Prostate gland (tissue), 2 donors: ENCODE measurements around the gene IGLL1. TPM values are rescaled to one million over a fixed set of nuclear protein-coding genes. Genes with fewer than 3 reads are reported as not detected.
"Not testable (repeated sequence)": the region's sequence is repeated elsewhere in the genome, so short reads cannot be mapped to it uniquely, and the experiment has no call there.

Source experiments
- DNase-seq: peaks from one replicate; pipeline ENCODE4 v3.0.0-alpha.2; 2019; ENCODE audit warnings: low spot score
- H3K27ac ChIP-seq, 2 donors: fragments of 200-600 bp; sonication (generic); 2 replicates each; pipeline ENCODE4 v1.5.1; 2017 to 2019
- H3K27me3 ChIP-seq: fragments of 200-600 bp; sonication (generic); replicated peaks from 2 replicates; pipeline ENCODE4 v1.5.1; 2019; ENCODE audit not compliant: insufficient read depth
- H3K36me3 ChIP-seq, 2 donors: fragments of 200-600 bp; sonication (generic); 1 replicate in 1 of 2; 2 replicates in 1 of 2; pipeline versions ENCODE4 v1.5.1 to v1.8.1; 2017 to 2019
- H3K4me1 ChIP-seq: fragments of 200-600 bp; sonication (generic); replicated peaks from 2 replicates; pipeline ENCODE4 v1.5.1; 2019
- H3K4me3 ChIP-seq, 2 donors: fragments of 200-600 bp; sonication (generic); 2 replicates each; pipeline ENCODE4 v1.5.1; 2017 to 2019
- H3K9me3 ChIP-seq: fragments of 200-600 bp; sonication (generic); 2 replicates; pipeline ENCODE4 v1.5.1; 2017
- POLR2A ChIP-seq: fragments of 450-650 bp; IDR thresholded peaks from one replicate; pipeline ENCODE4 v1.6.1; 2016; ENCODE audit warnings: antibody characterized with exemption, mild to moderate bottlenecking
- POLR2AphosphoS5 ChIP-seq: sonication (generic); formaldehyde crosslinking; IDR thresholded peaks from one replicate; pipeline ENCODE4 v1.6.1; 2017; ENCODE audit warnings: antibody characterized with exemption
- WGBS: methylation state at CpG from one replicate; pipeline ENCODE4 v1.1.5; 2018; 5-methylcytosine and 5-hydroxymethylcytosine counted together
- intact Hi-C: fragments of 100-400 bp; cut with DNase I; formaldehyde crosslinking; loops from one replicate; pipeline ENCODE4 v1.14.2; 2022
- total RNA-seq, 2 donors: library from RNA; depleted of rRNA; stranded (reverse); fragments of >200 nt; gene quantifications; one replicate each; pipeline ENCODE4 v1.1.0, GENCODE V29; 2016
- TF ChIP-seq, protein P1 (sequence below), 4 experiments: fragments of 200-600 bp in 2 of 4; fragments of 450-650 bp in 2 of 4; sonication (generic) in 2 of 4; IDR thresholded peaks; 1 replicate in 3 of 4; 2 replicates in 1 of 4; pipeline ENCODE4 v1.5.1; 2016 to 2019; ENCODE audit warnings: antibody characterized with exemption in 4 of 4, mild to moderate bottlenecking in 2 of 4, moderate library complexity in 2 of 4

IGLL1 gene
- total RNA-seq, 2 donors from 2014 or later = 0.85 TPM; not detected in 1

DNA sequence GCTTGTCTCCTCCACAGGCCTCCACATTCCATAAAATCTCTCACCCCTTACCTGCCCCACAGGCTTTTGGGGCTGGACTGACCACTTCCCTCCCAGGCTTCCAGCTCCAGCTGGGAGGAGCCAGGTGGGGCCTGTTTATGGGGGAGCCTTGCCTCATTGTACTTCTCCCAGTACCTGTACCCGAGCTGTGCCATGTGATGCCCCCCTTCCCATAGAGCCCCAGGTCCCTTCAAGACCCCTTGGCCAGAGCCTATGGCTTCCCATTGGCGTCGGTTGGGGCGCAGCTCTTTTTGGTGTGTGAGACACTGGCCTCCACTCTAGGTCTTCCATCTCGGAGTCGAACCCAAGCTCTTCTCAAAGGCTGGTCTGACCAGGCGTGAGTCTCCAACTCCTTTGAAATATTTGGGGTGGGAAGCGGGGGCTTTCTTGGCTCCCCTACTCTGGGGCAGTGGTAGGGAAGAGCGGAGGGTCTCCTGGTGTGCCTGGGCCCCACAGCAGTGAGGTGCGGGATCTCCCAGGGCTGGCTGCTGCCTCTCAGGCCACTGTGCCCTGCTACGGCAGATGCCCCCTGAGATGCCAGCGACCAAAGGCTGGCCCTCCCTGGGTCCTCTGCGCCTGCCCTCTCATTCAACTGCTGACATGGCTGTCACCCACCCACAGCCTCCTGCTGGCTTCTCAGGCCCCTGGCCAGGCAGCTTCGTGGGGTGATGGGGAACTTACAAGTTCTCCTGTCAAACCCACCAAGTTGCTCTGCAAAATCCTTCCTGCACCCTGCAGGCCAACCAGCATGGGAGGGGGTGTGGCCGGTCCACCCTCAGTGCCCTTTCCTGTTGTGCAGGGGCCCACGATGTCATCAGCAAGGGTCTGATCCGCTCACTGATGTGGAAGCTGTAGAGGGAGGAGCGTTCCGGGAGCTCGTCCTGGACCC lies 26.4 kb upstream of the IGLL1 start:
- Histone ChIP-seq H3K27ac (no peak overlapping the region), H3K9me3 (no peaks in the 10 kb centered on the region), H3K27me3 (no peaks in the 10 kb centered on the region), H3K4me3 (no peak overlapping the region), H3K4me1 (no peaks in the 10 kb centered on the region), H3K36me3 (no peaks in the 10 kb centered on the region)
- TF ChIP-seq POLR2A = no peak
- no peak for TF ChIP-seq POLR2AphosphoS5
- TF ChIP-seq, protein P1, sequence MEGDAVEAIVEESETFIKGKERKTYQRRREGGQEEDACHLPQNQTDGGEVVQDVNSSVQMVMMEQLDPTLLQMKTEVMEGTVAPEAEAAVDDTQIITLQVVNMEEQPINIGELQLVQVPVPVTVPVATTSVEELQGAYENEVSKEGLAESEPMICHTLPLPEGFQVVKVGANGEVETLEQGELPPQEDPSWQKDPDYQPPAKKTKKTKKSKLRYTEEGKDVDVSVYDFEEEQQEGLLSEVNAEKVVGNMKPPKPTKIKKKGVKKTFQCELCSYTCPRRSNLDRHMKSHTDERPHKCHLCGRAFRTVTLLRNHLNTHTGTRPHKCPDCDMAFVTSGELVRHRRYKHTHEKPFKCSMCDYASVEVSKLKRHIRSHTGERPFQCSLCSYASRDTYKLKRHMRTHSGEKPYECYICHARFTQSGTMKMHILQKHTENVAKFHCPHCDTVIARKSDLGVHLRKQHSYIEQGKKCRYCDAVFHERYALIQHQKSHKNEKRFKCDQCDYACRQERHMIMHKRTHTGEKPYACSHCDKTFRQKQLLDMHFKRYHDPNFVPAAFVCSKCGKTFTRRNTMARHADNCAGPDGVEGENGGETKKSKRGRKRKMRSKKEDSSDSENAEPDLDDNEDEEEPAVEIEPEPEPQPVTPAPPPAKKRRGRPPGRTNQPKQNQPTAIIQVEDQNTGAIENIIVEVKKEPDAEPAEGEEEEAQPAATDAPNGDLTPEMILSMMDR (IDR thresholded peaks at IDR 0.05) = no peak
- WGBS = 86% methylated on average over 20 of the region's 20 CpGs
- intact Hi-C loops = no loop called here
- DNase-seq = no peak

DNA sequence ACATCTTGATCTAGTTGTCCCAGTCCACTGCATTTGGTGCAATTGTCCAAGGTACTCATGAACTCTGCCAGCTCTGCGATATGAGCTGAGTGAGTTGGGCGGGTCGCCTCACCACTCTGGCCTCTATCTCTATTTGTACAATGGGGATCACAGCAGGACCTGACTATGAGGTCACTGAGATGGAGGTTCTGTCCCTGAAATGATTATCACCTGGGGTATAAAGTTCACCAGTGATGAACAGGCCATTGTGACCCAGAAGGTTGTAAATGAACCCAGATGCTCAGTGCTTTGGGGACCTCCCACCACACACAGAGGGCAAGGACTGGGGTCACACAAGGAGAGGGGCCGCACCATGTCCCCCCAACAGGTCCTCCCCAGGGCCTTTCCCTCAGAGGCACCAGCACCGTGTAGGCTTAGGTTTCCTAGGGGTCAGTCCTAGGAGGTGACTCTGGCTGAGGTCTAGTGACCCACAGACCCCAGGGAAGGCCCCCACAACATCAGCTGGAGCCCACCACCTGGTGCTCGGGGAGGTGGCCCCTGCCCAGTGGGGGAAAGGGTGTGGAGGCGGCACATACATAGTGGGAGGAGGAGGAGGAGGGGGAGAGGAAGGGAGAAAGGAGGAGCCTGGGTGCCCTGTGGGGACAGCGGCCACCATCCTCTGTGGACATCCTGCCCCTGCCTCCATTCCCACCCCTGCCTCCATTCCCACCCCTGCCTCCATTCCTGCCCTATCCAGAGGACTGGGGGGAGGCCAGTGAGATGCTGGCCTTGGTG lies 25.0 kb upstream of the IGLL1 start:
- Histone ChIP-seq H3K27me3 (no peaks in the 10 kb centered on the region), H3K4me1 (no peaks in the 10 kb centered on the region), H3K27ac (no peak overlapping the region), H3K36me3 (no peaks in the 10 kb centered on the region), H3K9me3 (no peaks in the 10 kb centered on the region), H3K4me3 (no peak overlapping the region)
- intact Hi-C loops = no loop called here
- WGBS = 82% methylated on average over 8 of the region's 8 CpGs
- TF ChIP-seq POLR2AphosphoS5 (no peak), POLR2A (no peak)
- TF ChIP-seq, protein P1 (IDR thresholded peaks at IDR 0.05) = no peak
- DNase-seq = no peak

DNA sequence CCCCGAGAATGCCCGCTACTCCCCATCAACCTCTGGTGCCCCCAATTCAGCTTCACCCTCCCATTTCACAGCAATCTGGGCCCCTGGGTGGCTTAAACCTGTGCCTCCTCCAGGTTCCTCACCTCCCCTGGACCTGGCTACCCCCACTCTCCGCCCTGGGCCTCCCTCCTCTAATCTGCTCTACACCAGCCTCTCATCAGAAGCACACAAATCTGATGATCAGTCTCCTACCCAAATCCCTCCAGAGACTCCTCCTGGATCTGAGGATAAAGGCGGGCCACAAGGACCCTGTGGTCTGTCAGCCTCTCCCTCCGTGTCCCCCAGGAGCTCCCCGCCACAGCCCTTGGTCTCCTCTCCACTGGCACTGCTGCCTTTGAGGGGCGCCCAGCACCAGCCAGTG lies 23.2 kb upstream of the IGLL1 start:
- 82% methylated on average over 7 of the region's 7 CpGs for WGBS
- Histone ChIP-seq H3K4me3 (no peak overlapping the region), H3K27me3 (no peaks in the 10 kb centered on the region), H3K27ac (no peak overlapping the region), H3K9me3 (no peaks in the 10 kb centered on the region), H3K4me1 (no peaks in the 10 kb centered on the region), H3K36me3 (no peaks in the 10 kb centered on the region)
- DNase-seq = no peak
- intact Hi-C loops = no loop called here
- TF ChIP-seq POLR2AphosphoS5 (no peak), POLR2A (no peak)
- TF ChIP-seq, protein P1 (IDR thresholded peaks at IDR 0.05) = no peak

DNA sequence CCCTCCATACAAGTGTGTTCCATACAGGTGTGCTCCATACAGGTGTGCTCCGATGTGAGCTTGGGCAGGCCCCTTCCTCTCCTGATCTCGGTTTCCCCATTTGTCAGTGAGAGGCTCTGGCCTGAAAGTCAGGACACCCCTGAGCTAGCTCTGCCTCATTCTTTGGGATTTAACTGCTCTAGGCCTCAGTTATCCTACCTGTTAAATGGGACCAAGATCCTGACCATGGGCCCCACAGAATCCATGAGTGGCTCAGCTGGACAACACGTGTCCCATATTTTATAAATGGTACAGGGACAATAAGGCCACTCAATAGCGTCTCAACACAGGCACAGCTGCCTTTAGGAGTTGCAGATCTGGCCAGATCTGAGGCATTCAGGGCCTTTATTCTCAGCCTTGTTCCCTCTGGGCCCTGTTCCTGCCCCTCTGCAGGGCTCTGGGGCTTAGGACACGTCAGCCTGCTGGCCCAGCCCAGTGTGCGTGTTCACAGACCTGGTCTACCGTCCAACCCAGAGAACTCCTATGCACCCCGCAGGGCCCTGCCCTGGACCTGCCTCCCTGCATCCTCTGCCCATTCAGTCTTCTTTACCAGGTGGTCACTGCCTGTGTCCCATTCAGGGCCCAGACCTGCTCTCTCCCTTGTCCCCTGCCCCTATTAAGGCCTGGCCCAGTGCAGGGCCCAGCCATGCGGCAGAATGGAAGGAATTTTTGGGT lies 18.9 kb upstream of the IGLL1 start:
- Histone ChIP-seq H3K36me3 (no peaks in the 10 kb centered on the region), H3K4me1 (no peaks in the 10 kb centered on the region), H3K27me3 (no peaks in the 10 kb centered on the region), H3K27ac (no peak overlapping the region), H3K4me3 (no peak overlapping the region), H3K9me3 (no peaks in the 10 kb centered on the region)
- 97% methylated on average over 9 of the region's 9 CpGs for WGBS
- TF ChIP-seq POLR2A (no peak), POLR2AphosphoS5 (no peak)
- TF ChIP-seq, protein P1 (IDR thresholded peaks at IDR 0.05) = no peak
- intact Hi-C loops = no loop called here
- DNase-seq = no peak

DNA sequence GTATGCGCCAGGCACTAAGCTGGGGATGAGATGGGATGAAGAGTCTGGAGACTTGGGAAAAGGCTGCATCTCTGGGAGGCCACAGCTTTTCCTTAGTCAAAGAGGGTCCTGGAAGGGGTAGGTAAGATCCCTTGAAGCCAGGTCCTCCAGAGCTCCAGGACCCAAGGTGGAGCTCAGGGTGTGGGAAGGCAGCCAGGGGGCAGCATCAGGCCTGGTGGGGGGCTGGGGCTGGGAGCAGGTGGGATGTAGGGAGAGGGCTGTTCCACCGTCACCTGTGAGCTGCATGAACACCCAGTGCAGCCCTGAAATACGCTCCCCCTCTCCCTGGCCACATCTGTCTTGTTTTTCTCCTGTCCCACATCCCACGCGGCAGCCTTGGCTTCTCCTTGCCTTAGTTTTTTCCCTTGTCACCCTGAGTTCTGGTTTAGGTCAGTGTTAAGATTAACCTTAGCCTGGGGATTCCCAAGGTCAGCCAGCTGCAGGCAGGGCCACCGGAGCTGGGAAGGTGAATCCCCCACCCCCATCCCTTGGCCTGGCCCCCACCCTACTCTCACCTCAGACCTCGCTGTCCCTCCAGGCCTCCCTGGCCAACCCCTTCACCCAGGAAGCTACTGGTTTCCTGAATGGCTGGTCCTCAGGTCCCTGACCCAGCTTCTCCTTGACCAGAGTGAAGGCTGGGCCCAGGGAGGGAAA lies 17.6 kb upstream of the IGLL1 start:
- intact Hi-C loops, H3K4me3 ChIP-seq, H3K36me3 ChIP-seq, H3K9me3 ChIP-seq, H3K4me1 ChIP-seq, H3K27ac ChIP-seq, H3K27me3 ChIP-seq, DNase-seq: not testable (repeated sequence)
- WGBS = 88% methylated on average over 3 of the region's 7 CpGs

DNA sequence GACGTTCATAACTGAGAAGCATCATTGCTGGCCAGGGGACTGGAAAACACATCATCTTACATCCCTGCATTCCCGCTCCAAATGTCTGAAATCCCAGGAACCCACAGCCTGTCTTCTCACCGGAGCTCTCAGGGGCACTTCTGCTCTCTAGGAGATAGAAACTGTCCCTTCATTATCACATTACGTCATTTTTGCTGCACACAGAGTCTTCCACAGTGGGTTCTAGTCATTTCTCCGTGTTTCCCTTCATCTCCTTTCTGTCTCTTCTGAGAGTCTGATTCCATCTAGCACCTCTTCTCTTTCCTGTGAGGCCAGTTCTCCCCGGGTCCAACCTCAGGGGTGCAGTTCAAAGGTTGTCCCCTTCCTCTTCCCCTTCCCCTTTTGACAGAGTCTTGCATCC lies 15.8 kb upstream of the IGLL1 start:
- H3K36me3 ChIP-seq, H3K9me3 ChIP-seq, intact Hi-C loops, DNase-seq, H3K27ac ChIP-seq, H3K4me3 ChIP-seq, H3K27me3 ChIP-seq, H3K4me1 ChIP-seq: not testable (repeated sequence)
- WGBS = 53% methylated on average over 6 of the region's 6 CpGs
